ENCODE measurements around the gene TTBK1. TPM values are rescaled to one million over a fixed set of nuclear protein-coding genes. Genes with fewer than 3 reads are reported as not detected.

Gene TTBK1
- total RNA-seq, 6 donors from 2014 or later, result 0.06 to 0.20 (median 0.11) TPM; not detected in 2

DNA sequence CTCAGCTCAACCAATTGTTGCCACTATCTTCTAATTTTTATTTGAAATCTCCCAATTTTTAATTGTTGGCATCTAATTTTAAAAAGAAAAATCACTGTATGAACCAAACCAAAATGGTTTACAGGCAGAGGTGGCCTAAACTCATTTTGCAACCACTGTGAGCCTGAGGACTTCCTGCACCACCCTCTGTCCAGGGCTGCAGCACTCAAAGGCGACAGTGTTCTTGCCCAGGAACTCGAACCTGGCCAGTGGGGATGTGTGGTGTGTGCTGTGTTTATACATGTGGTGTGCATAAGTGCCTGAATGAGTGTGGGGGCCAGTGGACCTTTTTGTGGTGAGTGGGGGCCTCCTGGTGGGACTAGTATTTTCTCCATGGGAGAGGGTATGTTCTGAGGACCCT is 30.4 kb downstream of the TTBK1 start:
- peaks cover 0 to 26% (median 19%) of the 10 kb centered on the region in 4 donors for H3K27me3 ChIP-seq
- WGBS, 2 donors, result 39 to 80% methylated on average over 1 to 2 of the region's 2 CpGs
- no peak for DNase-seq

DNA sequence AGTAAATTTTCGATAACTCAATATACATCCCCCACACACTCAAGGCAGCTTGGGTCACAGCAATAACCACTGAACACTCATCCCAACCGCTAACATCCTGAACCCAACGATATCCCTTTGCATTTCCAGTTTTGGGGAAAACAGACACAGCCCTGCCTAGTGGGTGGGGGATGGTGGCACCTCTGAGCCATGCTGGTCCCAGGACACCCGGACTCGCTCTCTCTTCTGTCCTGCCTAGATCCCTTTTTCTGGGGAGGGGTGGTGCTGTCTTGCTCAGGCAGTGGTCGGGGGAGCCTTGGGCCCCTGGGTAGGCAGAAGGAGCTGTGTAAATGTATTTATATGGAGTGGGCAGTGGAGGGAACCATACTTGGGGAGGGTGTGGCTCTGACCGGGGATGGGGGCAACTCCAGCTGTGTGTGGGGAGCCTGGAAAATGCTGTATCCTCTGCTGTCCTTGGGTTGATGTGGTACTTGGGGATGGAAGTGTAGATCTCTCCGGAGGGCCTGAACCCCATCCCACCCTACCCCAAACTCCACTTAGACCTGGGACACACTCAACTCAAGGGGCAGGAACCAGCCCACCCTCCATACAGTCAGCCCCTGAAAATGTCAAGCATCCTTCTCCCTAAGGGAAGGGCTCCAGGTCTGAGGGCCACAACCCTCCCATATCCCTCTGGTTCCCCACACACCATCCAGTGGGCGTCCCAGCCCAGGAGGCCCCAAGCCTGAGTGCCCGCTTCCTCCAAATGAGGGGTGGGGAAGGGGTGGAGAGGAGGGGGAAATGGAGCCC is 31.0 kb downstream of the TTBK1 start:
- no peak overlapping the region for H3K27ac ChIP-seq
- H3K36me3 ChIP-seq, result no peaks in the 10 kb centered on the region
- no peak for ATAC-seq (ENCODE audit: low FRiP score in 2 of 2)
- no peaks in the 10 kb centered on the region for H3K9me3 ChIP-seq
- no peak for DNase-seq
- 78 to 81% methylated on average over 10 of the region's 10 CpGs for WGBS, 2 donors
- peak overlapping the region in 1 of 4 donors; percentile 52 for H3K4me3 ChIP-seq
- TF ChIP-seq, protein P1, sequence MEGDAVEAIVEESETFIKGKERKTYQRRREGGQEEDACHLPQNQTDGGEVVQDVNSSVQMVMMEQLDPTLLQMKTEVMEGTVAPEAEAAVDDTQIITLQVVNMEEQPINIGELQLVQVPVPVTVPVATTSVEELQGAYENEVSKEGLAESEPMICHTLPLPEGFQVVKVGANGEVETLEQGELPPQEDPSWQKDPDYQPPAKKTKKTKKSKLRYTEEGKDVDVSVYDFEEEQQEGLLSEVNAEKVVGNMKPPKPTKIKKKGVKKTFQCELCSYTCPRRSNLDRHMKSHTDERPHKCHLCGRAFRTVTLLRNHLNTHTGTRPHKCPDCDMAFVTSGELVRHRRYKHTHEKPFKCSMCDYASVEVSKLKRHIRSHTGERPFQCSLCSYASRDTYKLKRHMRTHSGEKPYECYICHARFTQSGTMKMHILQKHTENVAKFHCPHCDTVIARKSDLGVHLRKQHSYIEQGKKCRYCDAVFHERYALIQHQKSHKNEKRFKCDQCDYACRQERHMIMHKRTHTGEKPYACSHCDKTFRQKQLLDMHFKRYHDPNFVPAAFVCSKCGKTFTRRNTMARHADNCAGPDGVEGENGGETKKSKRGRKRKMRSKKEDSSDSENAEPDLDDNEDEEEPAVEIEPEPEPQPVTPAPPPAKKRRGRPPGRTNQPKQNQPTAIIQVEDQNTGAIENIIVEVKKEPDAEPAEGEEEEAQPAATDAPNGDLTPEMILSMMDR (IDR thresholded peaks at IDR 0.05), result no peak
- no peak for TF ChIP-seq POLR2AphosphoS5 (IDR thresholded peaks at IDR 0.05)
- TF ChIP-seq POLR2A (IDR thresholded peaks at IDR 0.05), result no peak
- TF ChIP-seq EP300 (IDR thresholded peaks at IDR 0.05), result no peak
- H3K27me3 ChIP-seq, result peaks cover 0 to 26% (median 19%) of the 10 kb centered on the region in 4 donors
- H3K4me1 ChIP-seq, result peaks cover 24 to 35% (median 25%) of the 10 kb centered on the region in 4 donors

More for the DNA sequence above, 30.4 kb downstream of the TTBK1 start:
- ATAC-seq (ENCODE audit: low FRiP score in 2 of 2), result no peak
- H3K4me3 ChIP-seq, result no peak overlapping the region
- TF ChIP-seq, protein P1 (IDR thresholded peaks at IDR 0.05), result no peak
- TF ChIP-seq EP300 (IDR thresholded peaks at IDR 0.05), result no peak
- no peak for TF ChIP-seq POLR2AphosphoS5 (IDR thresholded peaks at IDR 0.05)
- no peak for TF ChIP-seq POLR2A (IDR thresholded peaks at IDR 0.05)
- H3K27ac ChIP-seq, result no peak overlapping the region
- H3K36me3 ChIP-seq, result no peaks in the 10 kb centered on the region
- H3K9me3 ChIP-seq, result no peaks in the 10 kb centered on the region
- peaks cover 29 to 41% (median 31%) of the 10 kb centered on the region in 4 donors for H3K4me1 ChIP-seq

DNA sequence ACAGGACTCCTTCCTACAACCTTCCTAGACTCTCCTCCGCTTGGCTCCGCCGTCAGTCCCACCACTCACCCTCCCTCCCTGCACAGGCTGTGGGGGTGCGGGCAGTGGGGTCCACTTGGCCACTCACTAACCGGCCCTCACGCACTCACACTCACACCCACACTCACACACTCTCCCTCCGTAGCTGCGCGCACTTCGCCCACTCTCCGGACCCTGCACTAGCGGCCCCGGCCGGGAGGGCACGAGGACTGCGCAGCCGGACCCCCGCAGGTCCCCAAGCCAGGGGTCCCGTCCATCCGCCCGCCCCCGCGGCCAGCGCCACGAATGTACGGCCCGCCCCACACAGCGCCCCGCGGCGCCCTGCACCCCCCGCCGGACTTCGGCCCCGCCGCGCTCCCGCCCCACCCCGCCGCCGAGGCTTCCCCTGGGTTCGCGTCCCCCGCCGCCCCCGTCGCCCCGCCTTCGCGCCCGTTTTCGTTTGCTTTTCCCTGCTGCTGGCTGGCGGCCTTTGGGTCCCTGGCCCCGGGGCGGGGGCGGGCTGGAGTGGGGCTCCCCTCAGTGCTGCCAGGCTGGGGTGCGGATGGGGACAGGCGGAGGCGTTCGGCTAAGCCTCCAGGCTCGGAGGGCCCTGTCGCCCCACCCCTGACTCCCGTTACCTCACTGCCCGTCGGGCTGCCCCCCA is 31.8 kb downstream of the TTBK1 start:
- no peak overlapping the region for H3K27ac ChIP-seq
- peak in 1 of 2 donors; percentile 90 for DNase-seq

DNA sequence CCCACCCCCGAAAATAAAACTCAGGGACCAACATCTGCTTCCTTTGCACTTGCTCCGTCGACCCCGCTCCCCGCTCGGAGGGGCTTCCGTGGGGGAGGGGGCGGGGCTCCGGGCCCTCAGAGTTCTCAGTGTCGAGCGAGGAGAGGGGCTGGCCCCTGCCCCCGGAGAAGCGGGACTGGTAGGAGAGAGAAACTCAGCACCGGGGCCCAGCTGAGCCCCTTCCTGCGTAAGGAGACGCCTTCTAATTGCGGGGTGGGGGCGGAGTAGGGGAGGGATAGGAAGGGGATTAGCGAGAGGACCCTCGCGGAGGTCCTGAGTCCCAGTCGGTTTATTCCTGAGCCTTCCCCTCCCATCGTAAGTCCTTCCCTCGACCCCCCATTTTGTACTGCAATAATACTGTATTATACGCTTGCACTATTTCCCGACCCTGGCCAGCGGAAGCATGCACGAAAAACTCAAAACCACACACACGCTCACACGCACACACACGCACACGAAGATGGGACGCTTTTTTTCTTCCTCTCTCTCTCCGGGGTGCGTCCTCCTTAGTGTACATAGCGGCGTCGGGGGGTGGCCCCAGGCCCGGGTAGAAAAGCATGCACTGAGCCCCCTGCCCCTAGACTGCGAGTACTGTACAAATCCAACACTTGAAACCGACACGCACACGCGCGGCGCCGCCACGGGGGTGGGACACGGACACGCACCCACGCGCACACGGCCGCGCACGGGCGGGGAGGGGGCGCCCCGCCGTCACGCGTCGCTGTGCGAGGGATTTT is 32.7 kb downstream of the TTBK1 start:
- 10 to 11% methylated on average over 28 to 47 of the region's 64 CpGs for WGBS, 2 donors
- Histone ChIP-seq H3K9me3 (no peaks in the 10 kb centered on the region), H3K27me3 (peaks cover 0 to 22% (median 19%) of the 10 kb centered on the region in 4 donors), H3K4me3 (peak overlapping the region in 3 of 4 donors; percentile 31 to 52 (median 51)), H3K36me3 (no peaks in the 10 kb centered on the region), H3K27ac (no peak overlapping the region), H3K4me1 (peaks cover 15 to 20% (median 18%) of the 10 kb centered on the region in 4 donors)
- no peak for ATAC-seq (ENCODE audit: low FRiP score in 2 of 2)
- no peak for TF ChIP-seq EP300 (IDR thresholded peaks at IDR 0.05)
- TF ChIP-seq, protein P1 (IDR thresholded peaks at IDR 0.05), result no peak
- TF ChIP-seq POLR2A (IDR thresholded peaks at IDR 0.05), result no peak
- TF ChIP-seq POLR2AphosphoS5 (IDR thresholded peaks at IDR 0.05), result no peak
- DNase-seq, result peak in 1 of 2 donors; percentile 84

More for the DNA sequence above, 31.8 kb downstream of the TTBK1 start:
- no peak for TF ChIP-seq EP300 (IDR thresholded peaks at IDR 0.05)
- TF ChIP-seq, protein P1 (IDR thresholded peaks at IDR 0.05), result no peak
- TF ChIP-seq POLR2A (IDR thresholded peaks at IDR 0.05), result no peak
- no peak for TF ChIP-seq POLR2AphosphoS5 (IDR thresholded peaks at IDR 0.05)
- Histone ChIP-seq H3K9me3 (no peaks in the 10 kb centered on the region), H3K4me1 (peaks cover 18 to 28% (median 19%) of the 10 kb centered on the region in 4 donors), H3K4me3 (peak overlapping the region in 3 of 4 donors; percentile 31 to 52 (median 51)), H3K36me3 (no peaks in the 10 kb centered on the region), H3K27me3 (peaks cover 0 to 22% (median 19%) of the 10 kb centered on the region in 4 donors)
- WGBS, 2 donors, result 9 to 15% methylated on average over 19 to 38 of the region's 65 CpGs
- ATAC-seq (ENCODE audit: low FRiP score in 2 of 2), result peak in 1 of 2 donors; percentile 39

Data from upper lobe of left lung (tissue), 6 donors.